NCI-H774 (cell line): Measurements from ENCODE around the gene TPI1.

Experiments
- DNase-seq: peaks from one replicate; lab custom pipeline; 2025; lab: John Stamatoyannopoulos, UW

Gene TPI1

GRCh38 chr12:6867413-6868210, at the start of gene TPI1:
TSS of gene TPI1 (plus strand) at chr12:6867531. CDS start at chr12:6867567, 36 bp downstream.
- peak; percentile 77 for DNase-seq

- DNase-seq, result no peak
Measured at GRCh38 chr12:6817662-6818157, 49.6 kb upstream of the TPI1 start.

GRCh38 chr12:6818222-6818621, 49.1 kb upstream of the TPI1 start:
- DNase-seq, result no peak

- no peak for DNase-seq
Measured at GRCh38 chr12:6818645-6819044, 48.7 kb upstream of the TPI1 start.

- DNase-seq, result no peak
Measured at GRCh38 chr12:6819106-6820030, 48.0 kb upstream of the TPI1 start.

GRCh38 chr12:6820166-6820565, 47.2 kb upstream of the TPI1 start:
- DNase-seq, result no peak

GRCh38 chr12:6821591-6822425, 45.5 kb upstream of the TPI1 start, which contains the start of gene GPR162:
TSS of gene GPR162 (plus strand) at chr12:6821821. CDS start at chr12:6823899, 2,078 bp downstream.
- peak; percentile 56 for DNase-seq

GRCh38 chr12:6822426-6823135, 44.8 kb upstream of the TPI1 start:
- no peak for DNase-seq

GRCh38 chr12:6823182-6824084, 43.9 kb upstream of the TPI1 start:
- no peak for DNase-seq

- DNase-seq, result no peak
Measured at GRCh38 chr12:6824085-6824775, 43.1 kb upstream of the TPI1 start.

GRCh38 chr12:6824901-6825381, 42.4 kb upstream of the TPI1 start:
- no peak for DNase-seq

GRCh38 chr12:6825398-6826124, 41.8 kb upstream of the TPI1 start:
- peak; percentile 65 for DNase-seq

GRCh38 chr12:6826125-6826733, 41.1 kb upstream of the TPI1 start:
- no peak for DNase-seq

- no peak for DNase-seq
Measured at GRCh38 chr12:6826734-6827436, 40.4 kb upstream of the TPI1 start.

GRCh38 chr12:6827437-6827911, 39.9 kb upstream of the TPI1 start:
- peak; percentile 78 for DNase-seq

GRCh38 chr12:6827982-6828780, 39.1 kb upstream of the TPI1 start, which contains the start of gene P3H3:
TSS of gene P3H3 (plus strand) at chr12:6828407. CDS start at chr12:6828441, 34 bp downstream.
- no peak for DNase-seq
